ENCODE measurements around the gene LSMEM2.
"Not testable (repeated sequence)": the region's sequence is repeated elsewhere in the genome, so short reads cannot be mapped to it uniquely, and the experiment has no call there.

The LSMEM2 gene

GRCh38 chr3:50303013-50303815 lies 24.3 kb downstream of the LSMEM2 start, which contains the start of gene HYAL1:
HYAL1 (minus strand) TSS chr3:50303574; CDS start chr3:50302956, 618 bp downstream.
- no peak within 1 kb of the TSS for H3K4me3 ChIP-seq (ENCODE audit: low read depth, low read length)
- TF ChIP-seq CTCF (IDR thresholded peaks at IDR 0.05; ENCODE audit: low read depth, low read length), result no peak

DNA sequence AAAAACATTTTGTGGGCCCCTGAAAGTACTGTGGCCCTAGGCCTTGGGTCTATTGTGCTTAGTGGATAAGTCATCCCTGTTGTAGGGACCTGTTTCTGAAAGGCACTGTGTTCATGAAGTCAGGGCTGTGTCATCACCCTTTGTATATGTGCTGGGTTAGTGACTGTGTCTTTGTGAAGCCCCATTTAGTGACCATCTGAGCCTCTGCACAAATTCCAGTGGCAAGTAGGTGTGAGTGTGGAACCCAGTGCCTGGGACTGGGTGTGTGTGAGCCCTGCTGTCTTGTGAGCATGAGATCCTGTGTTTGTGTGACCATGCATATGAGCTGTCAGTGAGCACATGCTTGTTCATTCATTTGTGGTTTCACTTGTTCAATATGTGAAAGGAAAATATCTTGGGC lies 25.7 kb downstream of the LSMEM2 start:
- no peak overlapping the region for H3K4me3 ChIP-seq (ENCODE audit: low read depth, low read length)
- TF ChIP-seq CTCF (IDR thresholded peaks at IDR 0.05; ENCODE audit: low read depth, low read length), result no peak

GRCh38 chr3:50312041-50312440 lies 33.2 kb downstream of the LSMEM2 start:
- H3K4me3 ChIP-seq (ENCODE audit: low read depth, low read length), result not testable (repeated sequence)

DNA sequence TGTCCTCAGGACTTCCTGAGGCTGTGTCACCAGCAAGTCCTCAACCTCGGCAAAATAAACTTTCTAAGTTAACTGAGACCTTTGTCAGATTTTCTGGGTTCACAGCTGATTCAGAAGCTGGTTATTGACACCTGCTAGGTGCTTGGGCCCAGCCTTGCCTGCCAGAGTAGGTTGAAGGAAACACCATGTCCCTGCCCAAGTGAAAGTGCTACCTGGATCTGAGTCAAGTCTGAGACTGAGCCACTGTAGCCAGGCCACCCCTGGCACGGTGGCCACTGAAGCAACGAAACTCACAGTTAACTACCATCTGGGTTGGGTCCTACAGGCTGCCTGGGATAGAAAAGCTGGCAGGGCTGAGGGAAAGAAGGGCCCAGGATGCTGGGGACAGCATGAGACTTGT lies 35.5 kb downstream of the LSMEM2 start:
- no peak for TF ChIP-seq CTCF (IDR thresholded peaks at IDR 0.05; ENCODE audit: low read depth, low read length)
- no peak overlapping the region for H3K4me3 ChIP-seq (ENCODE audit: low read depth, low read length)

DNA sequence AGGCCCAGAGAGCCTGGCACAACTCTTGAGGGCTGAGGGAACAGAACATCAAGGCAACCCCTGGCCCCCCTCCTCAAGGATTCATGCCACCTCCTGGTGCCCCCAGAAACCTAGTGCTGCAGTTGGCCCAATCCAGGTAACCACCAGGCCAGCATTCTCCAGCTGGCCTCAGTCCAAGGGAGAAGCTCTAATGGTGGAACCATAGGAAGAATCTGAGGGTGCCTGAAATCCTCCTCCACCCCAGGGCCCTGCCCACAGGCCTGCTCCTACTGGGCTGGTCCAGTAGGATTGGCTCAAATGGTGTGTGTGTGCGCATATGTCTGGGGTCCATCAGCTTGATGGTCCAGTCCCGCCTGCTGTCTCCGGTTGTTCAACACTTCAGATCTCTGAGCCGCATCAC lies 35.9 kb downstream of the LSMEM2 start:
- TF ChIP-seq CTCF (IDR thresholded peaks at IDR 0.05; ENCODE audit: low read depth, low read length), result no peak

GRCh38 chr3:50316657-50317242 lies 37.9 kb downstream of the LSMEM2 start:
- TF ChIP-seq CTCF (IDR thresholded peaks at IDR 0.05; ENCODE audit: low read depth, low read length), result no peak
- H3K4me3 ChIP-seq (ENCODE audit: low read depth, low read length), result no peak overlapping the region

More for the DNA sequence above, 35.9 kb downstream of the LSMEM2 start:
- H3K4me3 ChIP-seq (ENCODE audit: low read depth, low read length), result no peak overlapping the region

DNA sequence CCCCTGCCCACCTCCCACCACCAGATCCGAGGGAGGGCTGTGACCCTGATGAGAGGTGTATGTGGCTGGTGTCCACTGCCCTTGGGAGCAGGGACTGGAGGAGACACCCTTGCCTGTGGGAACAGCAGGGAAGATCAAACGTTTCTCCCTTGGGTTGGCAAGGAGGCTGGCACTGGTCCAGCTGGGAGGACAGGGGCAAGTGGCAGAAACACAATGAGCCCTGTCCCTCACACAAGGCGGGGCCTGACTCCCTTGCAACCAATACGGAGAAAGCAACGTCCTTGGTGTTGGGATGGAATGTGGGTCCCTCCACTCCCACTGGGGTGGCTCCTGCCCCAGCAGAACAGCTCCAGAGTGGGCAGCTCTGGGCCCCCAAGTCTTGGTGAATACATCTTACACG lies 38.4 kb downstream of the LSMEM2 start:
- no peak overlapping the region for H3K4me3 ChIP-seq (ENCODE audit: low read depth, low read length)
- TF ChIP-seq CTCF (IDR thresholded peaks at IDR 0.05; ENCODE audit: low read depth, low read length), result no peak

All from WI38 (cell line).